Dermis microvascular lymphatic vessel endothelial cell (primary cell): ENCODE results near the gene ALPK1. TPM values are rescaled to one million over a fixed set of nuclear protein-coding genes. Genes with fewer than 3 reads are reported as not detected.

Experiments used
- DNase-seq, 2 donors: peaks; one replicate each; pipeline versions ENCODE4 v3.0.0 to v3.0.0-alpha.2; 2010; ENCODE audit warnings: low read depth in 2 of 2
- total RNA-seq: library from RNA; depleted of rRNA; stranded (reverse); fragments of >200 nt; gene quantifications from 2 replicates; pipeline ENCODE4 v1.2.1, GENCODE V29; 2014

Gene ALPK1
- total RNA-seq, 1 donor from 2014 or later: 1.2 TPM

DNA sequence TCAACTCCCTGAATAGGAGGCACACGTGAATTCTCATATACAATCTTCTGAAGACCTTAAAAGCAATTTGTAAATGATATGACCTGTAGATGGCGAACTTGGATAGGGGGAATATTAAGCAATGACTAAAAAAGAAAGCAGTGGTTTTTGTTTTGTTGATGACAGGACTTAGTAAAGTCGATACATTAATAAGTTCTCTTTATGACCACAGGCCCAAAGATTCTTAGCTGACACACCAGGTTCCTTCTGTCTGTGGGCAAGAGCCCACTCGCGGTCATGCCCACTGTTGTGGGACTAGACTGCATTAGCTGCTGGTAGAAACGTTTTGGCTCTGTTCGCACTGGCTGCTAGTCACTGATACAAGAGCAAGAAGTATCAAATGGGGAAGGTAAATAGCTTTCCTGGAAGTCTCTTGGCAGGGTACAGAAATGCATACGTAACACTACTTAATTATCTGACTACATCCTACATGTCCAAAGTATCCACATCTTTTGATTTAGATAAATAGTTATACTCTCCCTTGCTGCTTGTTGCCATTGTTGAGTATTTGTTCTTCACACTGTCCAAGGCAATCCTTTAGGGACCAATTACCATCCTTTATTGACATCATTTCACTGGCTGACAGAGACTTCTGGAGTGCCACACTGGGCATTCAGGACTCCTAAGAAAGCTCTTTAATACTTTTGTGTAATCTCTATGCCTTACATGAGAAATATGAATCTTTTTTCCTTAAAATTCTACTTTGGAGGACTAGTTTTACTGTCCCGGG lies 31.0 kb downstream of the ALPK1 start:
- DNase-seq: peak; percentile 51 to 62

DNA sequence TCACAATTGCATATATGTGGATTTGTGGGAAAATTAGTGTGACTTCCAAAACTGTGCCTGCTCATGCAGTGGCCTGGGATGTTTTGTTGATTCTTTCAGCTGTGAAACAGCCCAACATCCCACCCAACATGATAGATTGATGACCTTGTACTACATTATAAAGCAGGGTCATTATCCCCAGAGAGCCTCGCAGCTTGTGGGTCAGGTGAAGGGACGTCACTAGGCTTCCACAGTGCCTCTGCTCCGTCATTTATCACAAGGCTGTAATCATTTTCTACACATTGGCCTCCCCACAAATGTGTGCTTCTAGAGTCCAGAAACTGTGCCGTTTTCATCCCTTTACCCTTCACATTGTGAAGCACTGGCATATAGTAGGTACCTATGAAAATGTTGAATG lies 31.6 kb downstream of the ALPK1 start:
- DNase-seq: no peak

DNA sequence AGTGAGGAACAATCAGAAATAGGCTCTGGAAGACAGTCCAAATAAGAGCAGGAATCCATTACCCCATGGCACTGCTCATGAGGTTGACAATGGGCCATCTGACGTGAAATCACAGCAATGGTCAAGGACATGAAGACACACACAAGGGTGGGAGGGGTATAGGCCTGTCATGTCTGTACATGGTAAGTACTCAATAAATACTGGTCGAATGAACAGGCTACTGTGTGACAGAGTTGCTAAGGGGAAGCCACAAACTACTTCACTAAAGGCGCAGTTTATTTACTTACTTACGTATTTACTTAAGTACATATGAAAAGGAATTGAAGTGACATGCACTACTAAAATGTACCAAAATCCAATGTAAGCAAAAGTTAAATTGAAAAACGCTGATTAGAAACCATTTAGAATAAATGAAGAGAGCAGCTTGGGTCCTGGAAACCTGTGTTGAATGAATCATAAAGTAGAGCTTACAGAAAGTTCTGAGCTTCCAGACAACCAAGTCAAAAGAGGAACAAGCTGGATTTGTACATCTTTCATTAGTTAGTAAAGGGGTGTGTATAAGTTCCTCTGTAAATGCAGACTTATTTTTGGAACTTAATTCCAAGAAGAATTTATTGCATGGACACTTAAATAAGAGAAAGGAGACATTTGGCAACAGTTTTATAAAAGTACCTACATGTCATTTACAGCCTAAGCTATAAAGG lies 32.7 kb downstream of the ALPK1 start:
- no peak for DNase-seq

DNA sequence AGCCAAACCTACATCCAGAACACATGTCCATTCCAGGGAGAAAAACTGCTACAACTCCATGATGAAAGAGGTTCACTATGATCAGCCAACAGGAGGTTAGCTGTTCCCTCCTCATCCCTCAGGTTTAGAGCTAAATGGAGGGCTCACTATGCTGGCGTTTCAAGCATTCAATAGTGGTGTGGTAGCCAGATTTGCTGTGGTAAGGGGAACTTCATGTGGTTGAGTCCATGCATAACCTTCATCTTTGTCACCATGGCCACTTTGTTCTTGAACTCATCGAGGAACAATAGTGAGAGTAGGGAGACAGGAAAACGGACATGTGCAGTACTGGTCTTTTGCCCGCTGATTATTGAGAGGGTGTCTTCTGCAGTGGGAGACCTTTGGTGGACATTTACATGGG lies 33.8 kb downstream of the ALPK1 start:
- no peak for DNase-seq

DNA sequence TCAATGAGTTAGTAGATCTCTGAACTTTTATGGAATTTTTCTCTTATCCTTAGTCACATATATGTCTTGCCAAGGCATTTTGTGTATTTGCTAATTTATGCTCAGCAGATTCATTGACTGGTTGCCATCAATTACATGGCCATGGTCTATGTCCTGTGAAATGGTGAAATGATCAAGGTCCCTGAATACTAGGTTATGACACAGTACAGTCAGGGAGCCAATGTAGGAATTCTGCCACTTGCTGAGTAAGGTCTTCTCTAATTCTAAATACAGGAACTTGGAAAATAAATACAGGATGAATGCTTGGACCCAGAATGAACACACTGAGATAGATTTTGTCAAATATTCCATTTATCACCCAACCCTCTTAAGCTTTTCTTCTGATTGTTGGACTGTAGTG lies 35.2 kb downstream of the ALPK1 start:
- DNase-seq: no peak

DNA sequence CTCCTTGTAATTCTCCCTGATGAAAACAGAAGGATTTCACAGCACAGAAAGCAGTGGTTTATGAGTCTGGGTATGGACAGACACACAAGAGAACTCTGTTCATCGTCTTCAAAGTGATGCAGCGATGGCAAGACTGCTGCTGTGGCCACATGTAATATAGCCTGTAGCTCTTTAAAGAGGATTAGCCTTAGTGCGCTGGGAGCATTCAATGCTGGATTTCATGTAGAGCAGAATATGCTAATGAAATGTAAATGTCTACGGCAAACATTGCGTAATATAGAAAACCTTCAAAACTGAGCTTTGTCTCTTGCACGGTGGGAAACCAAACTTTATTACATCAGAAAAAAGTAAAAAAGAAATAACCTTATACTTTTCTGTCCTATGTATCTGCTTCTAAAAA lies 42.9 kb downstream of the ALPK1 start:
- DNase-seq: no peak

DNA sequence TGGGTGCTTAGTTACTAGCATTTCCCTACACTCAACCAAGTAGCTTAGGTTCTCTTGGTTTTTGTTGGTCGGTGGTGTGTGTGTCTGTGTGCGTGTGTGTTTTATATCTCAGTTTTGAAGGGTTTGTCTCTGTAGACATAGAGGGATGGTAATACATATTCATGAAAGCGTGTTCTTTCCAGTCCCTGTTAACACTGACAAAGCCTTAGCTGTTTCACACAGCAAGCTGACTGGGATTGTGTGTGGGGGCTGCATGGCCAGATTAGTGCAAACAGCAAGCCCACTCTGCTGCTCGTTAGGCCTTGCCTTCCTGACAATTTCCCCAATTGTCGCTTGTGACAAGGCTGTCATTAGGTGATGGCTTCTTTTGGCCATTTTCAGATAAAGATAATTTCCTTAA lies 43.9 kb downstream of the ALPK1 start:
- DNase-seq: no peak

DNA sequence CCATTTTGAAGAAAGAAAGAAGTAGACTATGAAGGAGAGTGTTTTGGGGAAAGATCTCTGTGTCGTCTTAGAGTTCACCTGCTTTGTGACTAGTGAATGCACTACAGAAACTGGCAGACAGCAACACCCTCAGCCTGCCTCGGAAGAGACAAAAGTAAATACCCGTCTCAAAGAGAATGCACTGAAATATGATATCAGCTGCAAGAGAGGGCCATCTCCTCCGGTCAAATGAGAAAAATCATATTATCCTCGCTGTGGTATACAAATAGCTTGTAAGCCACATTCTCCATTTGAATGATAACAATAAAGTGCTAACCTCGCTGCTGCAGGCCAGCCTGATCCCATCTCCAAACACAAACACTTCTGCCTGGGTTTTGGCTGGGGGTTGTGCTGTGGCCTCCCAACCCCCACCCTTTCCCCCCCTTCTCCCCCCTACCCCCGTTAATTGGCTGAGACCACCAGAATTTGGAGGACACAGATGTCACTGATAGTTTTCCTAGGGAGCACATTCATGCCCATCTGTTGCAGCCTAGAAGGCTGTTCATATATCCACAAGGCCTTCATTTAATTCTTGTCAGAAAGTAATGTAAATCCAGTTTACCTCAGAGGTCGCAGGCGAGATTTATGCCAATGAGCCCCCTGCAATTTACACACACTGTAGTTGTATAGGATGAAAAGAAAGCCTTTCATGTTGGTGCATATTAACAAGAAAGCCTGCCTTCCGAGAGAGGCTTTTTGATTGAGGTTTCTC lies 46.3 kb downstream of the ALPK1 start:
- no peak for DNase-seq

DNA sequence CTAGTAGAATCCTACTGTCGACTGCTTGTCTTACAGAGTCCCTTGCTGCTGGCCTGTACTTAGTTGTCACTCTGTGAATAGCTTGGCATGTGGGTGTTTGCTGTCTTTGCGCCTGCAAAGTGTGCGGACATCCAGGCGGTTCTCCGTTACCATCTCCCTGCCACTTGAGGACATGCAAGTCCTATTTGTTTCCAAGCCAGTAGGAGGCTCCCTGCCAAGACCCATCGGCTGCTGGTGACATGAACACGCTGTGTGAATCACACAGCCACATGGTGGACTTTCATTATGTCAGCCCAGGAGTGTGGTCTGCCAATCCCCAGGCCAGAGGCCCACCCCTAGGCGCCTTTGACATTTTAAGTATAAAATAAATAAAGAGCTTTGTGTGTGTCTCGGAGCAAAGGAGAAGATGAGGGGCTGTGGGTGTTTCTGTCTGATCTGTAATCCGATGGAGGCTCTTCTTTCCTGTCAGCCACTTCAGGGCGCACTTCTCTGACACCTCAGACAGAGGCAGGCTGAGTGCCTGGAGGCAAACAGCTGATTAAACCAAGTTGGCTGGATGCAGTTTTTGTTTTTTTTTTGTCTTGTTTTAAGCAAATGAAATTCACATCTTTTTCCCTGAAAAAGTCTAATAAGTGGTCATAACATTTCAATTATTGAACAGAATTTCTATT lies 51.5 kb downstream of the ALPK1 start:
- peak in 1 of 2 donors; percentile 42 for DNase-seq

DNA sequence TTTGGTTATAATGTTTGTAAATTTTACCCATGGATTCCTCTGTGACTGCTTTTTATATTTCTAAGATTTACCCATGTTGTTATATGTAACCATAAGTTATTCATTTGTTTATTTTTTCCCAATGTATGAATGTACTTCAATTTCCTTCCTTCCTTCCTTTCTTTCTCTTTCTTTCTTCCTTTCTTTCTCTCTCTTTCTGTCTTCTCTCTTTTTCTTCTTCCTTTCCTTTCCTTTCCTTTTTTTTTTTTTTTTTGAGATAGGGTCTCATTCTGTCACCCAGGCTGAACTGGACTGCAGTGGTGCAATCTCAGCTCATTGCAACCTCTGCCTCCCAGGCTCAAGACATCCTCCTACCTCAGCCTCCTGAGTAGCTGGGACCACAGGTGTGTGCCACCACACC lies 55.6 kb downstream of the ALPK1 start:
- no peak for DNase-seq

DNA sequence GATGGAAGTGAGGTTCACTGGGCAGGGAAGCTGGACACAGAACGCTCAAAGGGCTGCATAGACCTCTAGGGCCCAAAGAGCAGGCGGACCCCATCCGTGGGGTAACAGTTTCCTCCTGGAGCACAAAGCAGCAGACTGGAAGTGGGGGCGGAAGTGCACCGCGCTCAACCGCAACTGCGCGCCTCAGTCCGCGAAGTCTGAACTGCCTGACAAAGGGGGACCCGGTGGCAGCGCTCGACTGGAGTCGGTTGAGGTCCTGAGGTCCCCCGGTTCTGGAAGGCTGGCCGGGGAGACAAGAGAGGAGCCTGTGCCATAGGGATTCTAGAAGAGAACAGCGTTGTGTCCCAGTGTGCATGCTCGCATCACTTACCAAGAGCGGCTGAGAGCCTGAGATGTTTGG lies 58.5 kb downstream of the ALPK1 start:
- DNase-seq: no peak

DNA sequence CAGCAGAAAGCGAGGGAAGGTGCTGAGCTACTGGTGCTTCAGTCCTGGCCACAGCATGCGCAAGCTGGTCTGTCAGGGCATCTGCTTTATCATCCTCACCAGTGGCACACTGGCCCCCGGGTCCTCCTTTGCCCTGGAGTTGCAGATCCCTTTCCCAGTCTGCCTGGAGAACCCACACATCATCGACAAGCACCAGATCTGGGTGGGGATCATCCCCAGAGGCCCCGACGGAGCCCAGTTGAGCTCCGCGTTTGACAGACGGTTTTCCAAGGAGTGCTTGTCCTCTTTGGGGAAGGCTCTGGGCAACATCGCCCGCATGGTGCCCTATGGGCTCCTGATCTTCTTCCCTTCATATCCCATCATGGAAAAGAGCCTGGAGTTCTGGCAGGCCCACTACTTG lies 60.3 kb downstream of the ALPK1 start:
- DNase-seq: no peak

DNA sequence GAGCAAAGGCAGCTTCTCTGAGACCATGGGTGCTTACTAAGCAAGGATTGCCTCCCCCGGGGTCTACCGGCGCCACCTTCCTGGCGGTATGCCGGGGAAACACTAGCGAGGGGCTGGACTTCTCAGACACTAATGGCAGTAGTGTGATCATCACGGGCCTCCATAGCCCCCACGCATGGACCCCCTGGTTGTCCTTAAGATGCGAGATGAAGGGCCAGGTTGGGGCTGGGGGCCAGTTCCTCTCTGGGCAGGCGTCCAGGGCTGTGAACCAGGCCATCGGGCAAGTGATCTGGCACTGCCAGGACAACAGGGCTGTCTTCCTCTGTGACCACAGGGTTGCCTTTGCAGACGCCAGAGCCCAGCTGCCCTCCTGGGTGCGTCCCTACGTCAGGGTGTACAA lies 60.7 kb downstream of the ALPK1 start:
- no peak for DNase-seq

DNA sequence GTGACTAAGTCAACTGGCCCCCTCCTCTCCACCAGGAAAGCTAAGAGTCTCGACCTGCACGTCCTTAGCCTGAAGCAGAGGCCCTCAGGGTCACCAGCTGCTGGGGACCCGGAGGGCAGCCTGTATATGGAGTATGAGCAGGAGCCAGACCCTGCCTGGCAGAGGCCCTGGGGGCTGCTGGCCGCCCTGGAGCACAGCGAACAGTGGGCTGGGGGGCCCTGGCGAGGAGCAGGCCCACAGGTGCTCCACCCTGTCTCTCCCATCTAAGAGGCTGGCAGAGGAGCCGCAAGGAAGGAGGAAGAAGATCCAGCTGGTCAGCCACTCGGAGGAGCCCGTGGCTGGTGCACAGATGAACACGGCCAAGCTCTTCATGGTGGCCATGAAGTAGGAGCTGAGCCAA lies 61.2 kb downstream of the ALPK1 start:
- no peak for DNase-seq

DNA sequence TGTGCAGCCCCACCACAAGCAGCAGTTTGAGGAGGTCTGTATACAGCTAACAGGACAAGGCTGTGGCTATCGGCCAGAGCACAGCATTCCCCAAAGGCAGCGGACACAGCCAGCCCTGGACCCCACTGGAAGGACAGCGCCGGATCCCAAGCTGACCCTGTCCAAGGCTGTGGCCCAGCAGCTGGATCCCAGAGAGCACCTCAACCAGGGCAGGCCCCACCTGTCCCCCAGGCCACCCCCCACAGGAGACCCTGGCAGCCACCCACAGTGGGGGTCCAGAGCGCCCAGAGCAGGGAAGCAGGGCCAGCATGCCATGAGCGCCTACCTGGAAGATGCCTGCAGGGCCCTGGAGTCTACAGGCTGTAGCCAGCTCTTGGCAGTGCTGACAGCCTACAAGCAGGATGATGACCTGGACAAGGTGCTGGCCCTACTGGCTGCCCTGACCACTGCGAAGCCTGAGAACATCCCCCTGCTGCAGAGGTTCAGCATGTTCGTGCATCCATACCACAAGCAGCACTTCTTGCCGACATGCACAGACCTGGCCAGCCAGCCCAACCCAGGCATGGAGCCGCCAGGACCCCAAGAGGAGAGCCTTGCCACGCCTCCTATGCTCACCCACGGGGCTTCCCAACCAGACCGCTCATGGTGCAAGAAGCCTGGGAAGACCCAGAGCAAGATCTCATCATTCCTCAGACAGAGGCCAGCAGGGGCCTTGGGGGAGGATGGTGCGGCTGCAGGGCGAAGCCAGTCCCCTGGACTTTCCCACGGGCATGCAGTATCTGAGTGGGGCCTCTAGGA lies 62.0 kb downstream of the ALPK1 start:
- DNase-seq: no peak

DNA sequence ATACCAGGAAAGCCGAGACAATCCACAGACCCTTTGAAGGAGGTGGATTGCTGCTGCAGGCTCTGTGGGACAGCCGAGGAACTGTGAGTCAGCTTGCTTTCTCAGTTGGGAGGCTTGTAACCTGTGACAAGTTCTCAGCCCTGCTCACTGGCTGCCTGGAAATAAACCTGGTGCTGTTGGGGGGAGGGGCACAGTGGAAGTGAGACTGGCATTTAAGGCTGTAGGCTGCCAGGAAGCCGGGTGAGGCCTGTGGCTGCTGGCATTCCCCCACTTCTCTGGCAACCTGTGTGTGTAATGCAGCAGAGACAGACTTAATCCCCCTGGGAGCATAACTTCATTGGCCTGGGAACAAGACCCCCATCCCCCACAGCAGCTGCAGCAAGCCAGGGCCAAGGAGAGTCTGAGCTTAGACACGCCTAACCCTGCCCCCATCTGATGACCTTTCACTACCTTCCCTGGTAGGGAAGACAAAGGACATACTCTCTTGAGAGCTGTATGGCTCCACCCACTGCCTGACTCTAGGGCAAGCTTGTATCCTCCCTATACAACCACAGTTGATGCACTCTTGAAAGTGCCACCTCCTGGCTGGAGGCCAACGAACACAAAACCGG lies 64.1 kb downstream of the ALPK1 start:
- DNase-seq: no peak

DNA sequence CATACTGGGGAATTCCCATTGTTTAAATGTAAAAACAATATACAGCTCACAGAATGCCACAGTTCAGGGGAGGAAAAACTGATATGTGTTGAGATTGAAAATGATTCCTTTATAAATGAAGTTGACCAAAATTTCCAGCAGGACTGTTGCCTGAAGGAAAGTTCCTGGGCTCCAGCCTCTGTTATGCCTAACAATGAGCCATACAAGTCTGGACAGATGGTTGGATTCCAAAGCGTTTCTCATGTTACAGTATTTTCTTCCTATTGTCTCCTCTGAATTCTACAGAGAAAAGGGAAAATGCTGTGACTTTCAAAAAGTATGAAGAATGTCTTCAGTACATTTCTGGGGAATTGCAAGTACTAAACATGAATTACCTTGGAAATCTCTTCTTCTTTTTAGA lies 73.3 kb downstream of the ALPK1 start:
- no peak for DNase-seq

DNA sequence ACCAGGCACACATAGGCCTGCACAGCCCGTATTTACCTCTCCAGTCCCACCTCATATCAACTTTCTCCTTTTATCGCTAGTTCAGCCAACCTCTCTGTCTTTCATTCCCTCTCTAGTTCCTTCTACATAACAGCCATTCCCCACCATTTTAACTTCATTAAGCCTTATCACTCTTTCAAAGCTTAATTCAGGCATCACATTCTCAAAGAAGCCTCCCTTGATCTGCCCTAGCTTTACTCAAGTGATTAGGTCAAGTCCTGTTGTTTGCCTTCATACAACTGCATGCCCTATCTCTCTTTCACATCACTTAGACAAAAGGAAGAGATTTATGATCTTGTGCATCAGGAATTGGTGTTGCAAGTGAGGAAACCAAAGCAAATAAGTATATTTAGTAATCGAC lies 74.2 kb downstream of the ALPK1 start:
- no peak for DNase-seq

DNA sequence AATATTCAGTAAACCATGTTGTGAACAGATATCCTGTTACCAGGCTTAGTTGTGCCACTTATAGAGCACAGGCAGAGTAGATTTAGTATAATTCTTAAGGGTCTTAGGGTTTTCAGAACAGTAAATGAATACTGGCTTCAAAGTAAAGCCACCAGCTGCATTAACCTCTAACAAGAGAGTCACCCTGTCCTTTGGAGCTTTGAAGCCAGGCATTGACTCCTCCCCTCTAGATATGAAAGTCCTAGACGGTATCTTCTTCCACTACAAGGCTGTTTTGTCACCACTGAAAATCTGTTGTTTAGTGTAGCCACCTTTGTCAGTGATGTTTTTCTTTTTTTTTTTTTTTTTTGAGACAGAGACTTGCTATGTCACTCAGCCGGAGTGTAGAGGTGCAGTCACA lies 77.7 kb downstream of the ALPK1 start:
- DNase-seq: no peak

DNA sequence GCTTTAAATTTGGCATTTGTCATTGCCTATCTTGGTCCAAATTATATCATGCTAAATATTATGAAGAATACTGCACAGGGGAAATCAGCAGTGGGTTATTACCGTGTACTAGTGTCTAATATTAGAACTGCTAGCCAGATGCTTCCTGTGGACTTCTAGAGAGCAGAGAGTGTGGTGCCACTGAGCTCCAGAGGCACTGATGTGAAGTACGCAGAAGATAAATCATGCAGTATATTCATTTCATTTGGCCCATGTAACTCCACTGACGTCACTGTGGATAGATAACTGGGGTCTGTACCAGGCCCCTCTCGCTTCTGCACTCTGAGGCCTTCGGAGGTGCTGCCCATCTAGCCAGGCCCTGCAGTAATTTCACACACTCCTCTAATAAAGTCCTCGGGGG lies 80.0 kb downstream of the ALPK1 start:
- no peak for DNase-seq
